Left renal cortex interstitium (tissue), 4 donors: ENCODE data around the gene KRTAP10-1. TPM values are rescaled to one million over a fixed set of nuclear protein-coding genes. Genes with fewer than 3 reads are reported as not detected.

Experiments
- DNase-seq, 4 donors: peaks; one replicate each; pipeline ENCODE4 v3.0.0-alpha.2; 2013; ENCODE audit warnings: low read depth in 4 of 4, low spot score in 2 of 4, missing footprints in 1 of 4
- polyA plus RNA-seq, 4 donors: library from polyadenylated mRNA; unstranded; fragments of 120-200 nt; gene quantifications; one replicate each; pipeline ENCODE4 v1.2.1, GENCODE V29; 2013; ENCODE audit not compliant: insufficient read length in 4 of 4

The KRTAP10-1 gene
- polyA plus RNA-seq, 4 donors, result not detected

DNA sequence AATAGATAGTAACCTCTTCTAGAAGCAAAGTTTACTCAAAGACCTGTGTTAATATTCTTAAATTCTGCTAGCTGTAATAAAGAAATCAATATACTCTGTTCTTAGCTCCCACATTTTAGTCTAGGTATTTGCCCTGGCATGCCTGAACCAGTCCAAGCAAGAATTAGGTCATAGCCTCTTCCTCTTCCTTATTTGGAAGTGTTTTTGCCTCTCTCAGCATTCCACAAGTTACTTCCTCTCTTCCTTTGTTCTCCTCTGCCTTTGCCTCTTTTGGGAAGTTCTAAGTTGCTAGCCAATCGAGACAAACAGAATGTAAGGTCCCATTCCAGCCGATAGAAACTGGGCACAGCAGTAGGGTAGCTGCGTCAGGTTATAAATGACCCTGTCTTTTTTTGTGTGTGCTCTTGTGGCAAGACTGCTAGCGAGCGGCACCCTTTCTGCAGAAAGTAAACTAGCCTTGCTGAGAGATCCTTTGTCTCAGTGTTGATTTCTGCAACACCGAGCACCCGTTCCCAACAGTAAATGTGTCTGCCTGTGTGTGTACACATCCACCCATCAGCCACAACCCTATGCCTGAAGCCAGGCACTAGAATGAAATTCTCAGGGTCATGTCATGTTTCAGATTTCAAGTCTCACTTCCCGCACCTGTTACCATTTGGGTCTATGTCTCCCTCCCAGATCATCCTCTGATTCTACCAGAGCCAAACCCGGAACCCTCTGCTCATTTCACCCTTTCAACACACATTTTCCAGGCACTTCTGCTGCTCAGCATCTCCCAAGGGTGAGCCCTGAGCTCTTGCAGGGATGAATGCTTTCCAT, 47.2 kb downstream of the KRTAP10-1 start:
- DNase-seq, result no peak

DNA sequence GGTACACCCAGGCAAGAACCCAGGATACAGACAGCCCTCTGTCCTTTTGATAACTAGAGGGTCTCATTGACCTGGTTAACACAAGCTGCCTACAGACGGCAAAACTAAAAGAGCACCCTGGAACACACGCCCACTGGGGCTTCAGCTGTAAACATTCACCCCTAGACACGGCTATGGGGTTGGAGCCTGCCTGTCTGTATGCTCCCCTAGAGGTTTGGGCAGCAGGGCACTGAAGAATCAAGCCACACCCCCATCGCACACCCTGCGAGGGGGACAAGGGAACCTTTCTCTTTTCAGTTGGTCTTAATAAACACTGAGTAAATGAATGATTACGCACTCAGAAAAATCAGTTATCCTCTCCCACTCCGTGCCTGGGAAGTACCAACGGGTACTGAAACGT, 49.2 kb downstream of the KRTAP10-1 start:
- no peak for DNase-seq

DNA sequence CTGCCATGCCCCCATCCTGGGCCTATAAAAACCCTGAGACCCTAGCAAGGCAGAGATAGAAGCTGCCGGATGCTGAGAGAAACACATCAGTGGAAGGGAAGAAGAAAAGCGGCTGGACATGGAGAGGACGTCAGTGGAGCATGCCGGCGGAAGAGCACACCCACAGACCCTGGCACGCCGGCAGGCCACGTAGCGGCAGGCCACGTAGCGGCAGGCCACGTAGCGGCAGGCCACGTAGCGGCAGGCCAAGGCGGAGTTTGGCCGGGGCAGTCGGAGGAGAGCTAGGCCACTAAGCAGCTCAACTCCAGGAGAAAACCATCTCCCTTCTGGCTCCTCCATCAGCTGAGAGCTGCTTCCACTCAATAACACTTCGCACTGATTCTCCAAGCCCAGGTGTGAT, 49.6 kb downstream of the KRTAP10-1 start:
- no peak for DNase-seq

DNA sequence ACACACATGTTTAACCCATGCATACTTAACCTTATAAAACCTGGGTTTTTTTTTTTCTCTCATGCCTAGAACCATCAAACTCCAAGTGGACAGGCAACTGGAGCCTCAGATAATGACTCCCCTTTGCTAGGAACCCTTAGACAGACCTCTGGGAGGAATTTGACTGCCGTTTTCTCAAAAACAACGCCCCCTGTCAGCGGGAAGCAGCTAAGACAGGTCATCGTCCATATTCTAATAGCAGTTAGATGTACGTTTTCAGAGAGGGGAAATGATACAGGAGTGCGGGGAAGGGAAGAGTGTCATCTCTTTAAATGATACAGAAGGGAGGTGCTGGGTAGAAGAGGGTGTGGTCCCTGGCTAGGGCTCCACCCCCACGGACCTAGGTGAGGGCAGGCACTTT, 50.0 kb downstream of the KRTAP10-1 start:
- DNase-seq, result no peak

Other genes starting within 250 kb of the KRTAP10-1 start
- gene PFKL, start 240.1 kb downstream of the KRTAP10-1 start, polyA plus RNA-seq, result 100 to 1,000 TPM; 104 to 178 (median 157) TPM
- gene CFAP410, start 200.8 kb downstream of the KRTAP10-1 start, polyA plus RNA-seq, result 10 to 100 TPM; 16.2 to 37.2 (median 32.5) TPM
- 1 to 10 TPM in 3 of 4 donors, under 1 TPM in 1; 0.92 to 1.2 (median 1.1) TPM for gene TRPM2, start 186.6 kb downstream of the KRTAP10-1 start, polyA plus RNA-seq
- gene LRRC3, start 84.7 kb downstream of the KRTAP10-1 start, polyA plus RNA-seq, result 1 to 10 TPM; 4.4 to 6.0 (median 5.0) TPM
- gene KRTAP10-2, start 11.3 kb upstream of the KRTAP10-1 start, polyA plus RNA-seq, result not detected
- gene KRTAP10-3, start 18.6 kb upstream of the KRTAP10-1 start, polyA plus RNA-seq, result not detected
- gene KRTAP10-4, start 33.5 kb upstream of the KRTAP10-1 start, polyA plus RNA-seq, result not detected
- not detected for gene KRTAP10-5, start 40.4 kb upstream of the KRTAP10-1 start, polyA plus RNA-seq
- gene KRTAP10-6, start 52.3 kb upstream of the KRTAP10-1 start, polyA plus RNA-seq, result not detected
- not detected for gene KRTAP10-7, start 60.4 kb upstream of the KRTAP10-1 start, polyA plus RNA-seq
- gene KRTAP10-8, start 71.9 kb upstream of the KRTAP10-1 start, polyA plus RNA-seq, result not detected
- gene KRTAP10-9, start 86.9 kb upstream of the KRTAP10-1 start, polyA plus RNA-seq, result not detected
- gene KRTAP10-10, start 97.2 kb upstream of the KRTAP10-1 start, polyA plus RNA-seq, result not detected
- gene KRTAP10-11, start 106.2 kb upstream of the KRTAP10-1 start, polyA plus RNA-seq, result not detected
- not detected for gene KRTAP12-4, start 114.5 kb upstream of the KRTAP10-1 start, polyA plus RNA-seq
- not detected for gene KRTAP12-3, start 117.7 kb upstream of the KRTAP10-1 start, polyA plus RNA-seq
- gene KRTAP12-2, start 126.7 kb upstream of the KRTAP10-1 start, polyA plus RNA-seq, result not detected
- gene KRTAP12-1, start 142.0 kb upstream of the KRTAP10-1 start, polyA plus RNA-seq, result not detected
- not detected for gene KRTAP10-12, start 157.0 kb upstream of the KRTAP10-1 start, polyA plus RNA-seq
- 1 to 10 TPM in 2 of 4 donors, under 1 TPM in 2; 0.55 to 1.1 (median 0.80) TPM for gene TSPEAR, start 171.4 kb upstream of the KRTAP10-1 start, polyA plus RNA-seq